Parathyroid adenoma (tissue), 2 donors: Measurements from ENCODE around the gene GSTT4.
"Not testable (repeated sequence)": the region's sequence is repeated elsewhere in the genome, so short reads cannot be mapped to it uniquely, and the experiment has no call there.

Experiments used
- H2AFZ ChIP-seq: fragments of 300-600 bp; sonication (generic); one replicate; pipeline ENCODE4 v1.7.0; 2017; ENCODE audit warnings: antibody characterized with exemption, mild to moderate bottlenecking
- H3K27ac ChIP-seq: fragments of 300-600 bp; sonication (generic); one replicate; pipeline ENCODE4 v1.7.0; 2017
- H3K27me3 ChIP-seq: fragments of 300-600 bp; sonication (generic); one replicate; pipeline ENCODE4 v1.7.0; 2017; ENCODE audit warnings: low read length; ENCODE audit not compliant: control insufficient read depth, insufficient read depth
- H3K36me3 ChIP-seq: fragments of 300-600 bp; sonication (generic); one replicate; pipeline ENCODE4 v1.7.0; 2017; ENCODE audit warnings: low read length; ENCODE audit not compliant: control insufficient read depth, insufficient read depth
- H3K4me1 ChIP-seq: fragments of 300-600 bp; sonication (generic); one replicate; pipeline ENCODE4 v1.7.0; 2017; ENCODE audit warnings: control low read depth
- H3K4me2 ChIP-seq: fragments of 300-600 bp; sonication (generic); one replicate; pipeline ENCODE4 v1.7.0; 2017; ENCODE audit warnings: low read length
- H3K4me3 ChIP-seq: fragments of 300-600 bp; sonication (generic); one replicate; pipeline ENCODE4 v1.7.0; 2017; ENCODE audit warnings: low read depth, low read length
- H3K79me2 ChIP-seq: fragments of 300-600 bp; sonication (generic); one replicate; pipeline ENCODE4 v1.7.0; 2017; ENCODE audit warnings: control low read depth
- H3K9ac ChIP-seq: fragments of 300-600 bp; sonication (generic); one replicate; pipeline ENCODE4 v1.7.0; 2017; ENCODE audit warnings: mild to moderate bottlenecking
- H3K9me3 ChIP-seq: fragments of 300-600 bp; sonication (generic); one replicate; pipeline ENCODE4 v1.7.0; 2017; ENCODE audit warnings: low read length; ENCODE audit not compliant: control insufficient read depth
- TF ChIP-seq, protein P1 (sequence below): fragments of 300-600 bp; sonication (generic); IDR thresholded peaks from one replicate; pipeline ENCODE4 v1.7.0; 2017; ENCODE audit warnings: antibody characterized with exemption, mild to moderate bottlenecking
- donor health status: primary hyperparathyroidism.

The GSTT4 gene

DNA sequence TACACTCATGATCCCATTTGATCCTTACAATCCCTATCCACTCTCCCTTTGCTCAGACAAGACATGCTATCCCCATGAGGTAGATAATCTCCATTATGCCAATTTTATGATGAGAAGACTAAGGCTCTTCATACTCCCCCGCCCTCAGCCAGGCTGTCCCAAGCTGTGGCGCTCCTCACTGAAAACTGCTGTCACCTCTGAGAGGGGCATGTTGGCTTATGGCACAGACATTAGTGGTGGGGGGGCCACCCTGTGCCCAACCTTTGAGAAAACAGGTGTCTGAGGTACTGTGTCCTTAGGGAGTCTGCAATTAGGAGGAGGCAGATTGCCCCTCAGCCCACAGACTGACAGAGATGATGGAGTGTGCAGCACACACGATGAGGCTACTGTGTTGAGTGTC lies 36.2 kb downstream of the GSTT4 start:
- H3K4me2 ChIP-seq = no peak overlapping the region
- no peak overlapping the region for H2AFZ ChIP-seq
- H3K27me3 ChIP-seq = no peaks in the 10 kb centered on the region
- H3K36me3 ChIP-seq = no peaks in the 10 kb centered on the region
- TF ChIP-seq, protein P1, sequence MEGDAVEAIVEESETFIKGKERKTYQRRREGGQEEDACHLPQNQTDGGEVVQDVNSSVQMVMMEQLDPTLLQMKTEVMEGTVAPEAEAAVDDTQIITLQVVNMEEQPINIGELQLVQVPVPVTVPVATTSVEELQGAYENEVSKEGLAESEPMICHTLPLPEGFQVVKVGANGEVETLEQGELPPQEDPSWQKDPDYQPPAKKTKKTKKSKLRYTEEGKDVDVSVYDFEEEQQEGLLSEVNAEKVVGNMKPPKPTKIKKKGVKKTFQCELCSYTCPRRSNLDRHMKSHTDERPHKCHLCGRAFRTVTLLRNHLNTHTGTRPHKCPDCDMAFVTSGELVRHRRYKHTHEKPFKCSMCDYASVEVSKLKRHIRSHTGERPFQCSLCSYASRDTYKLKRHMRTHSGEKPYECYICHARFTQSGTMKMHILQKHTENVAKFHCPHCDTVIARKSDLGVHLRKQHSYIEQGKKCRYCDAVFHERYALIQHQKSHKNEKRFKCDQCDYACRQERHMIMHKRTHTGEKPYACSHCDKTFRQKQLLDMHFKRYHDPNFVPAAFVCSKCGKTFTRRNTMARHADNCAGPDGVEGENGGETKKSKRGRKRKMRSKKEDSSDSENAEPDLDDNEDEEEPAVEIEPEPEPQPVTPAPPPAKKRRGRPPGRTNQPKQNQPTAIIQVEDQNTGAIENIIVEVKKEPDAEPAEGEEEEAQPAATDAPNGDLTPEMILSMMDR = no peak
- peaks cover 4% of the 10 kb centered on the region for H3K79me2 ChIP-seq
- no peaks in the 10 kb centered on the region for H3K4me1 ChIP-seq
- no peak overlapping the region for H3K9ac ChIP-seq
- H3K4me3 ChIP-seq = no peak overlapping the region
- H3K9me3 ChIP-seq = no peaks in the 10 kb centered on the region
- H3K27ac ChIP-seq = no peak overlapping the region

DNA sequence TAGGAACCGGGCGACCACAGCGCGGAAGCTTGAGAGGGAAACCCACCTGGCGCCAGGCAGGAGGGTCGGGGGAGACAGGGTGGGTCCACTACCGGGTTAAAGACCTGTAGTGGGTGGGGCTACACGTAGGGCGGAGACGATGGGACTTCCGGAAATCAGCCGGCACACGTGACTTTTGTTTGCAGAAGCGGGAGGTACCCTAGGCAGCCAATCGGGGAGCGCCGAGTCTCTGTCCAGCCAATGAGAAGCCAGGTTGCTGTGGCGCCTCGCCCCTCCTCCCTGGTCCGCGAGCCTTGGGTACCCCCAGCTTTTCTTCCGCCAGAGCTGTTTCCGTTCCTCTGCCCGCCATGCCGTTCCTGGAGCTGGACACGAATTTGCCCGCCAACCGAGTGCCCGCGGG lies 38.7 kb downstream of the GSTT4 start, which contains the start of gene DDTL:
Gene DDTL, plus strand, starts transcription at position 321 of the 400 bp plus-strand sequence. Its CDS starts 27 bp downstream, at position 348.
- H3K36me3 ChIP-seq, H3K27me3 ChIP-seq, H3K9ac ChIP-seq, H3K9me3 ChIP-seq, H3K4me3 ChIP-seq, H2AFZ ChIP-seq, H3K4me1 ChIP-seq, H3K4me2 ChIP-seq, H3K79me2 ChIP-seq, H3K27ac ChIP-seq: not testable (repeated sequence)

DNA sequence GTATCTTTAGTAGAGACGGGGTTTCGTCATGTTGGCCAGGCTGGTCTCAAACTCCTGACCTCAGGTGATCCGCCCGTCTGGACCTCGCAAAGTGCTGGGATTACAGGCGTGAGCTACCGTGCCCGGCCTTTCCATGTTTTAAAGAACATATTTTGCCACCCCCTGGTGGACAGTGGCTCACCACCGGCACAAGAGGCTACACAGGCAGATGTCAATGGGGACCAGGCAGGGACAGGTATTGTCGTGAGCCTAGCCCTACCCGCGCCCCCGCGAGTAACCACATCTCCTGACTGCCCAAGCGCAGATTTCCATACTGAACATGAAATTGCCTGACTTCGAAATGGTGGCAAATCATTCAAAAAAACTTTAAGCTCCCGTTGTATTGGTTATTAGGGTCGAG lies 39.2 kb downstream of the GSTT4 start:
- not testable (repeated sequence) for H2AFZ ChIP-seq, H3K4me2 ChIP-seq, H3K27me3 ChIP-seq, H3K9ac ChIP-seq, H3K79me2 ChIP-seq, H3K4me3 ChIP-seq, H3K36me3 ChIP-seq, H3K4me1 ChIP-seq, H3K27ac ChIP-seq, H3K9me3 ChIP-seq

DNA sequence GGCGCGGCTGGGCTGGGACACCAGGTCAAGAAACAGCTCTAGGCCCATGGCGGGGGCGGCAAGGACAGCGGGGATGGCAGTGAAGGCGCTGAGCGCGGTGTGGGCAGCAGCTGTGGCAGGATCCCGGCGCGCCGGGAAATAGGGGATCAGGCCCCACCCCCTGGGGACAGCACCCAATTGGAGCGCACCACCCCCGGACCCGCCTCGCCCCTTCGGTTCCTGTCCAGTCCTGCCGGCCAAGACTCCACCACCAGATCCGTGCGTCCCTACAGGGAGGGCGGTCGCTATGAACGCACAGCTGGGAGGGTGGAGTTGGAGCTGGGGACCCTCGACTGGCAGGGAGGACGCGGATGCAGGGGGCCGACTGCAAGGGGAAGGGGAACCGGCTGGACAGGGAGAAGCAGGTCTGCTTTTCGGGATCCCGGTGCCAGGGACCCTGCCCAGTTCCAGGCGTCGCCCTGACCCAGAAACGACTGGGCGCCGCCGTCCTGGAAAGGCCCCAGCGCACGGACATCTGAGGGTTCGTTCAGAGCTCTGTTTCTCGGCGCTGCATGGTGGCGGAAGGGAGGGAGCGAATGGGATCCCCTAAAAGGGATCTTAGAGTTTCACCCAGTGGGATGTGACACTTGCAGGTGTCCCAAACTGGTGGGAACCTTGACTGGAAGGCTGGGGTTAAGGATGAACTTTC lies 44.0 kb downstream of the GSTT4 start, which contains the start of gene GSTT2B:
Gene GSTT2B, minus strand, starts transcription at position 112 of the 688 bp plus-strand sequence. Its CDS starts 64 bp downstream, at position 48.
- H3K27ac ChIP-seq, H3K79me2 ChIP-seq, H2AFZ ChIP-seq, H3K4me2 ChIP-seq, H3K36me3 ChIP-seq, H3K4me1 ChIP-seq, H3K9me3 ChIP-seq, H3K9ac ChIP-seq, H3K27me3 ChIP-seq: not testable (repeated sequence)
- peak within 1 kb of the TSS; percentile 16 for H3K4me3 ChIP-seq

DNA sequence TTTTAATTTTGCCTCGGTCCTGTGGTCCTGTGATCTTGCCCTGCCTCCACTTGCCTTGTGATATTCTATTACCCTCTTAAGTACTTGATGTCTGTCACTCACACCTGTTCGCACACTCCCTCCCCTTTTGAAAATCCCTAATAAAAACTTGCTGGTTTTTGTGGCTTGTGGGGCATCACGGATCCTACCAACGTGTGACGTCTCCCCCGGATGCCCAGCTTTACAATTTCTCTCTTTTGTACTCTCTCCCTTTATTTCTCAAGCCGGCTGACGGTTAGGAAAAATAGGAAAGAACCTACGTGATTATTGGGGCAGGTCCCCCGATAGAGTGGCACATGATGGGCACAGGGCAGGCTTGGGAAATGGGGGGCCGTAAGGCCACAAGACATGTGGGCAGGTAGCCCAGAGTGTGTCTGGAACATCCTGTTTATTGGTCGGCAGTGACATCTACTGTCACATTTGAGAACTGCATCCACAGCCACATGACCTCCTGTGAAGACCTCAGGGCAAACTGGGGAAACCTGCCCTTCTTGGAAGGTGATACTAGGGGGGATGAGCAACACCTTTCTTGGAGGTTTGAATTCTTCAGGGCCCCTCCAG lies 48.9 kb downstream of the GSTT4 start:
- not testable (repeated sequence) for H3K36me3 ChIP-seq, H3K4me2 ChIP-seq, H3K9ac ChIP-seq, H3K27ac ChIP-seq, H3K4me1 ChIP-seq, H3K9me3 ChIP-seq, H3K27me3 ChIP-seq, H2AFZ ChIP-seq, H3K79me2 ChIP-seq, H3K4me3 ChIP-seq
- TF ChIP-seq, protein P1 = peak; percentile 65

DNA sequence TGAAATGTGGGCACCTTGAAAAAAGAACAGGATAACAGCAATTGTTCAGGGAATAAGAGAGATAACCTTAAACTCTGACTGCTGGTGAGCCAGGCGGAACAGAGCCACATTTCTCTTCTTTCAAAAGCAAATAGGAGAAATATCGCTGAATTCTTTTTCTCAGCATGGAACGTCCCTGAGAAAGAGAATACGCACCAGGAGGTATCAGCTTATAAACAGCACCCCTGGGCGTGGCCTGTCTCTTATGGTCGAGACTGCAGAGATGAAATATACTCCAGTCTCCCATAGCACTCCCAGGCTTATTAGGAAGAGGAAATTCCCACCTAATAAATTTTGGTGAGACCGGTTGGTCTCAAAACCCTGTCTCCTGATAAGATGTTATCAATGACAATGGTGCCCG lies 49.4 kb downstream of the GSTT4 start:
- H3K27ac ChIP-seq, H3K9me3 ChIP-seq, H3K4me3 ChIP-seq, H3K4me2 ChIP-seq, H3K9ac ChIP-seq, H3K4me1 ChIP-seq, H3K27me3 ChIP-seq, H3K79me2 ChIP-seq, H3K36me3 ChIP-seq, H2AFZ ChIP-seq: not testable (repeated sequence)

DNA sequence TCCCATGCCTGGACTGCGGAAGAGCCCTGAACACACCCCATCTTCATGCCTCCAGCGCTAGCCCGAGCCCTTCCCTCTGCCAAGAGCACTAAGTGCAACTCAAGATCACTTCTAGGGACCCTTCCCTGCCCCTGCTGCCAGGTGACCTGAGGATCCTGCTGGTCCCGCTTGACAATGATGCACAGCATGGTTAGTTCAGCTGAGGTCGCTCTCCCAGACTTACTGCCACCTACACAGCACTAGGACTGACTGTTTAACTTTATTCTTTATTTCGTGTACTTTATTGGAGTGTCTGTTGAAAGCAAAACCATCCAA lies 50.3 kb downstream of the GSTT4 start:
- H3K9ac ChIP-seq = not testable (repeated sequence)

DNA sequence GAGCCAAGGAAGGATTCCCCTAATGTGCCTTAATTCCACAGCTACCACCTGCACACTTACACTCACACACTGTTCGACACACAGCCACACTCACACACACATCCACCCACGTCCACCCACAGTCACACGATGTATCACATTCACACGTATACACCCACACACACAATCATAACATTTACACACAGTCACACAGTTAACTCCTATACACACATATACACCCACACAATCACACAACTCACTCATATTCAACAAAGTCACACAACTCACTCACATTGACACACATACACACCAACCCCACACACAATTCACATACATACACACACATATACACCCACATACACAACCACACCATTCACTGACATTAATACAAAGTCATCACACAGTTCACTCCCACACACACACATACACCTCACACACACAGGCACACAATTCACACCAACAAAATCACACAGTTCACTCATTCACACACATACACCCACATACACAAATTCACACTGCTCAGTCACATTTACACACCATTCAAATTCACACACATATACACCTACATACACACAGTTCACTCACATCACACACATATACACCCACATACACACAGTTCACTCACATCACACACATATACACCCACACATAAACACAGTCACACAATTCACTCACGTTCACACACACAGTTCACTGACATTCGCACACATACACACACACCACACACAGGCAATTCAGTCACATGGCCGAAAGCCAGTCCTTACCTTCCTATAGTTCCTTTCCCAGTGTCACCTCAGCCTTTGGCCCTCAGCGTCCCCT lies 50.9 kb downstream of the GSTT4 start:
- H3K9ac ChIP-seq, H3K27ac ChIP-seq, H3K9me3 ChIP-seq, H3K4me1 ChIP-seq, H3K36me3 ChIP-seq, H3K4me2 ChIP-seq, H3K4me3 ChIP-seq, H3K27me3 ChIP-seq, H3K79me2 ChIP-seq, H2AFZ ChIP-seq: not testable (repeated sequence)

More for the DNA sequence above, 50.3 kb downstream of the GSTT4 start:
- H2AFZ ChIP-seq, H3K9me3 ChIP-seq, H3K4me3 ChIP-seq, H3K36me3 ChIP-seq, H3K27ac ChIP-seq, H3K79me2 ChIP-seq, H3K4me1 ChIP-seq, H3K4me2 ChIP-seq, H3K27me3 ChIP-seq: not testable (repeated sequence)

DNA sequence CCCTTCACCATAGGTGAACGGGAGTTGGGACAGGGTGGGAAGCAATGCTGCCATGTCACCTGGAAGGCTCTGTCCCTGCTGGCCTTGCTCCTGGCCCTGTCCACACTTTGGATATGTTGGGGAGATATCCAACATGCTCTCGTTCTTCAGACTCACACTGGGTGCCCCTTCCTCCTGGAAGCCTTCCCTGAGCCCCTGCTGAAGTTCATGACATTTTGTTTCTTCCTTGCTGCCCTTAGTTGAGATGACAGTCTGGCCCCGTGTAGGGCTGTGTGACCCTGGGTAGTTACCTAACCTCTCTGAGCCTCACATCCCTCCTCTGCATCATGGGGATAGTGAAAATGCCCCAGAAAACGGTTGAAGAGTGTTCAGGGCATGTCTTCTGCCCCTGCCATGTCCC lies 51.8 kb downstream of the GSTT4 start:
- not testable (repeated sequence) for H3K4me2 ChIP-seq, H3K27ac ChIP-seq, H2AFZ ChIP-seq, H3K27me3 ChIP-seq, H3K9me3 ChIP-seq, H3K4me1 ChIP-seq, H3K36me3 ChIP-seq, H3K79me2 ChIP-seq, H3K4me3 ChIP-seq, H3K9ac ChIP-seq
